CD4-positive, alpha-beta T cell treated with Interleukin-15 for 4 hours (primary cell): ENCODE results near the gene SOHLH1.

Experiments used
- DNase-seq: peaks from one replicate; pipeline ENCODE4 v3.0.0-alpha.2; 2020; ENCODE audit warnings: low spot score

SOHLH1 gene

GRCh38 chr9:135661816-135662560, 37.3 kb downstream of the SOHLH1 start:
- no peak for DNase-seq

DNA sequence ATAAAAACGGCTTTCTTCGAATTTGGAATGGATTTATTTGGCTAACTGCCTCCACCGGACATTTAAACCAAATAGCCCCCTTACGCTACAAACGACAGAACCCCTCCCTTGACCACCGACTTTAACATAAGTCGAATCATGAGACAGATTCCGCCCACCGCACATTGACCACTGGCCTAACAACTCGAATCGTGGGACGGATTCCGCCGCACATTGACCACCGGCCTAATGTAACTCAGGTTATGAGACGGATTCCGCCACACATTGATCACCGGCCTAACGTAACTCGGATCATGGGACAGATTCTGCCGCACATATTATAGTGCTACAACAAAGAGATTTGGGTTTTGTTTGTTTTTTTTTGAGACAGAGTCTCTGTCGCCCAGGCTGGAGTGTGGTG, 38.9 kb downstream of the SOHLH1 start:
- DNase-seq = no peak

GRCh38 chr9:135659252-135659651, 40.0 kb downstream of the SOHLH1 start:
- no peak for DNase-seq

GRCh38 chr9:135657416-135657815, 41.9 kb downstream of the SOHLH1 start:
- DNase-seq = no peak

- DNase-seq = no peak
These were observed 44.0 kb downstream of the SOHLH1 start for GRCh38 chr9:135655317-135655716.

DNA sequence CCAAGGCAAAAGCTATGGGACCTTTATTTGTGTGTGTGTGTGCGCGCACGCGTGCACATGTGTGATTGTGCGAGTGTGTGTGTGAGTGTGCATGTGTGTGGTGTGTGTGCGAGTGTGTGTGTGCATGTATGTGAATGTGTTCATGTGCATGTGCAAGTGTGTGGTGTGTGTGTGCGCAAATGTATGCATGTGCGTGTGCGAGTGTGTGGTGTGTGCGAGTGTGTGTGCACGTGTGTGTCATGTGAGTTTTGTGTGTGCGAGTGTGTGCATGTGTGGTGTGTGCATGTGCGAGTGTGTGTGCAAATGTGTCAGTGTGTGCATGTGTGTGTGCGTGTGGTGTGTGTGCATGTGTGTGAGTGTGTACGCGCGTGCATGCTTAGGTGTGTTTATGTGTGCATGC, 48.9 kb downstream of the SOHLH1 start:
- DNase-seq = no peak

GRCh38 chr9:135649508-135649907, 49.8 kb downstream of the SOHLH1 start:
- no peak for DNase-seq

DNA sequence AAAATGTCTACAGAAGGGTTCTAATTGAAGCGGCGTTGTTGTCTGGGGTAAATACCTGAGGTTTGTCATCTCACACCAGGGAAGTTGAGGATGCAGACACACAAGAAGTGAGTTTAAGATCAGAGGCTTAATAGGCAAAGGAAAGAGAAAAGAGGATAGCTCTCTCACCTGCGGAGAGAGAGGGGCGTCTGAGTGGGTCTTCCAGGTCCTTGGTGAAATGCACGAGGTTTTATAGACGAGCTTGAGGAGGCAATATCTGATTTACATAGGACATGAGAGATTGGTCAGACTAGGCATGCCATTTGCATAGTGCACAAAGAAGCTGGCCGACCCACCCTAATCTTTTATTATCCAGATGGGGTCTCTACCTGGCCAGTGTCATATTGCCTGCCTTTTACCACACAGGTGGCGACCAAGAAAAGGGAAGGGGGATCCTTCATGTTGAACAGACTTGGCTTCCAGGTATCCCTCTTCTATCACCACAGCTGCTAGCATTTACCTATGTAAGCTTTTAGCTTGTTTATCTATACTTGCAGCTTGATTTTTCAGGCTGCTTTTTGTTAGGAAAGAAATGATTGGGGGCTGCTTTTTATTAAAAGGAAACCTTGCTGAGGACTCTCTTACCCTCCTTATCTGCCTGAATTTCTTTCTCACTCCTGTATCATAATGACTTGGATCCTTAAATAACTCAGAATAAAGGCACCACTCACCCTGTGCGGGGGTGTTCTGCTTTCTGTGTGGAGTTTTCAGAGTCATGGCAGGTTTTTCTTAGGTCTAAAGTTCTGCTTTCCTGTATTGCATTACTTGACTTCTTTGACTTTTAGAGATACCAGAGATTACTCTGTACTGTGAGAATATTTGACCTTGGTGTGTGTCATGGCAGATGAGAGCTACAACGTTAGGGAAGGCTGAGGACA, 50.5 kb downstream of the SOHLH1 start:
- no peak for DNase-seq

DNA sequence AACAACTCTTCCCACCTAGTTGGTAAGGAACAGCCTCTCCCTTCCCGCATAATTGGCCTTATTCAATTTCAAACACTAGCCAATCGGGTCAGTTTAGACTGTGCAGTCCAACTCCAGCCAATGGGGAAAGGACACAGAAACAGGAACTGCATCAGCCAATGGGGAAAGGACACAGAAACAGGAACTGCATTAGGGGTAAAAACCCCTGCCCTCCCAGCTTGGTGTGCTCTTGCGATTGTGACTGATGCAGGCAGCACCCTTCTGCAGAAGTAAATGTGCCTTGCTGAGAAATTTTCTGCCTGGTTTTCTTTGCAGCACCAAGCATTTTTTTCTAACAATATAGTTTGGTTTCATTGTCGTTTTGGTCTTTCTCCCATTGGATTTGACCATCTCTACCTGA, 51.4 kb downstream of the SOHLH1 start:
- DNase-seq = no peak

GRCh38 chr9:135644631-135645218, 54.6 kb downstream of the SOHLH1 start:
- DNase-seq = no peak
